HG03159 (cell line): ENCODE measurements around the gene TSPAN11.

Experiments
- ATAC-seq: cut with Tn5 transposase; IDR thresholded peaks from one replicate; pipeline ENCODE4 v1.9.1; 2021; ENCODE audit warnings: mild to moderate bottlenecking, moderate library complexity; ENCODE audit not compliant: unreplicated experiment

TSPAN11 gene

DNA sequence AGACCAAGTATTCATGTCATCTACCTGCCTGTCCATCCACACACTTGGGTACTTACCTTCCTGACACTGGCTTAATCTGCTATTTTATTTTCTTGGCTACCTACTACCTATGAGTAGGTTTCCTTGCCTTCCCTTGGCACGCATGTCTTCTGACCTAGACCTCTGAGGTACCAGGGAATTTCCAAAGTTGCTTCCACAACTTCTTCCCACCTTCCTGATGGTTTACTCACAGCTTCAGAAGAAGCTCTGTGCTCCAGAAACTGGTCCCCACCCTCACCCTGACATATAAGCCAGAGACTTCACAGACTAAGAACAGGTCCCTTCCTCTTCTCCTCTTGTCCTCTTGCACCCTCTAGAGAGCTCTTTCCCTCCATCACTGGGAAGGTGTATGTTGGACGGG, 111.4 kb downstream of the TSPAN11 start:
- no peak for ATAC-seq

- no peak for ATAC-seq
These were observed 114.6 kb downstream of the TSPAN11 start for GRCh38 chr12:31041033-31041564.
